Measurements from ENCODE around the gene ADPRHL1.

Gene ADPRHL1

DNA sequence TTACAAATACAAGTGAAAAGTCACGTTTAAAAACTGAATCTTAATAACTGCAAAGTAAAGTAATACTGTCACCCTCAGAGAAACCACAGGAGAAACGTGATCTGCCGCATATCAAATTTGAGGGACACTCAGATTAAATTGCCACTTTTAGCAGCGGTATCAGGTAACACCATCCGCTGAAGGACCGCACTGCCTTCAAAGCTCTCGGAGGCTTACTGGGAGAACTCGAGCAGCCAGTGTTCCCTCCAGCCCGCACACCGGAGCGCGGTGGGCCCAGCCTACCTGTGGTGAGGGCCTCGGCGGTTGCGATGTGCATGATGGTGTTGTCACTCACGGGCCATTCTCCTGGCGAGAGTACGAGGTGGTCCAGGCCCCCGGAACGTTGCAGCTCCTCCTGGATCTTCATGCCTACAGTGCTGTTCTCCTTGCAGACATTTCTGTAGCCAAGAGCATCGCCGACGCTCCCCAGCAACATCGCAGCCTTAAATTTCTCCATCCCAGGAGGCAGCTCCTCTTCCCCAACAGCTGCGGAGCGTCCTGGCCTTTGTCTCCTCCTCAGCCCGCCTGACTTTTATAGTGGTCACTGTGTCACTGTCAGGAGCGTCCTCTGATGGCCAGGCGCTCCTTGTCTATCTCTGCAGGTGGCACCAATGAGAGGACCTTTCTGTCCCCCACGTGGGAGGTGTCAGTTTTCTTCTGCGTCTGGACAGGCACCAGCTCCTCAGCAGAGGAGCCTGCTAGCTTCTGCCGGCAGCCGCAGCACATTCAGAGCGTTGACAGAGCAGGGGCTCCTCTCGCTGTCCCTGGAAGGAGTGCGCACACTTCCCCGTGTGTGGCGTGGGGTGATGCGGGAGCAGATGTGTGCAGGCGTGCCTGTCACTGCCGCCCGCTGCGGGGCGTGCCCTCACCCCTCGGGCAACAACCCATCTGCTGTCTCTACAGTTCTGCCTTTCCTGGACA is at the start of gene ADPRHL1:
Gene ADPRHL1 (minus strand): TSS at position 547 of the 960 bp plus-strand sequence. CDS start 51 bp downstream, at position 496.
- no peak within 1 kb of the TSS for H3K9ac ChIP-seq (ENCODE audit: low read depth, low read length)
- H3K36me3 ChIP-seq (ENCODE audit: insufficient read depth, low read length) = peaks cover 17% of the 10 kb centered on the region
- H3K9me3 ChIP-seq (ENCODE audit: control insufficient read depth, insufficient read depth, low read length) = no peaks in the 10 kb centered on the region
- no peaks in the 10 kb centered on the region for H3K4me1 ChIP-seq (ENCODE audit: insufficient read depth, low read length)

DNA sequence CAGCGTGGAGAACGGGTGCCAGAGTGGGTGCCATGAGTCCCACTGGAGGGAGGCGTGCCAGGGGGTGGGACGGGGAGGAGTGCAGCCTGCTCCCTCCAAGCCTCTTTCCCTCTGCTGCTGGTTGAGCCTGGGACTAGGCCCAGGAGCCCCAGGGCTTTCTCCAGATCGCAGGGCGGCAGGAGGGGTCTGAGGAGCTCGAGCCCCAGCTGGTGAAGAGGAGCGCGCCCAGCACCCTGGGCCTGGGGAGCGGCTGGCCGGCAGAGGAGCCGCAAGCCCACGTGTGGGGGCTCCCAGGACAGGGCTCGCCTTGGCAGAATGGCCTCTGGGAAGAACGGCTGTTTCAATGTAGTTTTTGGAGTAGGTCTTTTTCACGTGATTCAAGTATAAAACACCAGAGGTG is 49.4 kb upstream of the ADPRHL1 start:
- Histone ChIP-seq H3K9ac (ENCODE audit: low read depth, low read length) (no peak overlapping the region), H3K9me3 (ENCODE audit: control insufficient read depth, insufficient read depth, low read length) (no peaks in the 10 kb centered on the region), H3K36me3 (ENCODE audit: insufficient read depth, low read length) (peaks cover 27% of the 10 kb centered on the region), H3K4me1 (ENCODE audit: insufficient read depth, low read length) (no peaks in the 10 kb centered on the region)

DNA sequence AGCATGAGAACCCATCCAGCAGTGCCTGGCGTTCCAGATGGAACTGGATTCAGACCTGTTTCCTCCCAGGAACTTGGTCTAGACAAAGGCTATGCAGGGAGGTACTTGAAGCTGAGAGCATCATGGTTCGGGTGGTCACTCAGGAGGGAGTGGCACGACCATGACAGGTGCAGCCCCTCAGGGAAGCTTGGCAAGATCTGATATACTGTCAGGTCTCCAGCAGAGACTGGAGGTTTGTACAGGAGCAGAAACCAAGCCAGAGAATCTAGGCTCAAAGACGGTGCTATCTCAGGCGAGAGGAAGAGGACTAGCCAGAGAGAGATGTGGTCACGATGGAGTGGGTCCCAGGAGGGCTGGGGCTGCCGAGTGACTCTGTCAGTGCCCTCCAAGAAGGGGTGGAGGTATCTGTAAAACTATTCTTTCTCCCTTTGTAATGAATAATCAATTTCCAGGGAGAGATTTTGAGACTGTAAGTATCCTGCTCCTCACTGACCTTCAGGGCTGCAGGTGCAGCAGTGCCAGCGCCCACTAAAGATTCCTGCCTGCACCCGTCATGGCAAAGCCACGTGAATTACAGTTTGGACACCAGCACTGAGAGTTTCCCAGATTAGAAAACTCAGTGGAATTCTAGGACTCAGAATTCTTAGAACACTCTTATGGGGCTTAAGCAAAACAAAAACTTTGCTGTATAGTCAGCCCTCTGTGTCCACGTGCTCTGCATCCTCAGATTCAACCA is 47.4 kb upstream of the ADPRHL1 start:
- Histone ChIP-seq H3K36me3 (ENCODE audit: insufficient read depth, low read length) (peaks cover 31% of the 10 kb centered on the region), H3K9ac (ENCODE audit: low read depth, low read length) (no peak overlapping the region), H3K9me3 (ENCODE audit: control insufficient read depth, insufficient read depth, low read length) (no peaks in the 10 kb centered on the region), H3K4me1 (ENCODE audit: insufficient read depth, low read length) (no peaks in the 10 kb centered on the region; the same call in 1 of the 2 replicates)

DNA sequence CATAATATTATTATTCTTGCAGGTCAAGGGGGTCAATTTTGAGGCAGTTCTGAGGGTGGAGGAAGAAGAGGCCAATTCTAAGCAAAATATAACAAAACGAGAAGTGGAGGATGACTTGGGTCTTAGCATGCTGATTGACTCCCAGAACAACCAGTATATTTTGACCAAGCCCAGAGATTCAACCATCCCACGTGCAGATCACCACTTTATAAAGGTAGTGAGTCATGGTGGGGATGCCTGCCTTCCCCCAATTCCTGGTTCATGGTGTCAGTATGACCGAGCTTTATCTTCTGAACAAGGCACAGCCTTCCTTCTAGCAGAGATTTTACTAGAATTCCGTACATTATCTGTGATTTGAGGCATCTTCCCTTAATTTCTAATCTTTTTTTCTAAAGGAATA is 46.6 kb upstream of the ADPRHL1 start:
- Histone ChIP-seq H3K9me3 (ENCODE audit: control insufficient read depth, insufficient read depth, low read length) (no peaks in the 10 kb centered on the region), H3K36me3 (ENCODE audit: insufficient read depth, low read length) (peaks cover 31% of the 10 kb centered on the region), H3K9ac (ENCODE audit: low read depth, low read length) (no peak overlapping the region), H3K4me1 (ENCODE audit: insufficient read depth, low read length) (peaks cover 4% of the 10 kb centered on the region)

DNA sequence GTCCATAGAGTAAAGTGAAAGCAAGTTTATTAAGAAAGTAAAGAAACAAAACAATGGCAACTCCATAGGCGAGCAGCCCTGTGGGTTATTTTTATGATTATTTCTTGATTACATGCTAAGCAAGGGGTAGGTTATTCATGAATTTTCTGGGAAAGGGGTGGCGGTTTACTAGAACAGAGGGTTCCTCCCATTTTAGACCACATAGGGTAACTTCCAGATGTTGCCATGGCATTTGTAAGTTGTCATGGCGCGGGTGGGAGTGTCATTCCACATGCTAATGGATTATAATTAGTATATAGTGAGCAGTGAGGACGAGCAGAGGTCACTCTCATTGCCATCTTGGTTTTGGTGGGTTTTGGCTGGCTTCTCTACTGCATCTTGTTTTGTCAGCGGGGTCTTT is 45.6 kb upstream of the ADPRHL1 start:
- H3K36me3 ChIP-seq (ENCODE audit: insufficient read depth, low read length) = peaks cover 28% of the 10 kb centered on the region
- no peaks in the 10 kb centered on the region for H3K9me3 ChIP-seq (ENCODE audit: control insufficient read depth, insufficient read depth, low read length)
- no peak overlapping the region for H3K9ac ChIP-seq (ENCODE audit: low read depth, low read length)

DNA sequence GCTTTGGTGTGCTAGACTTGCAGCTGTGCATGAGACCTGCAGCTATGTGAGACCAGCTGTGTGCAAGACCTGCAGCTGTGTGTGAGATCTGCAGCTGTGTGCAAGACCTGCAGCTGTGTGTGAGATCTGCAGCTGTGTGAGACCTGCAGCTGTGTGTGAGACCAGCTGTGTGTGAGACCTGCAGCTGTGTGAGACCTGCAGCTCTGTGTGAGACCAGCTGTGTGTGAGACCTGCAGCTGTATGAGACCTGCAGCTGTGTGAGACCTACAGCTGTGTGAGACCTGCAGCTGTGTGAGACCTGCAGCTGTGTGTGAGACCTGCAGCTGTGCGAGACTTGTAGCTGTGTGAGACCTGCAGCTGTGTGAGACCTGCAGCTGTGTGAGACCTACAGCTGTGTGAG is 43.9 kb upstream of the ADPRHL1 start:
- Histone ChIP-seq H3K4me1 (ENCODE audit: insufficient read depth, low read length) (peaks cover 24% of the 10 kb centered on the region), H3K9me3 (ENCODE audit: control insufficient read depth, insufficient read depth, low read length) (no peaks in the 10 kb centered on the region), H3K36me3 (ENCODE audit: insufficient read depth, low read length) (peaks cover 26% of the 10 kb centered on the region), H3K9ac (ENCODE audit: low read depth, low read length) (no peak overlapping the region)

More for the DNA sequence above, 45.6 kb upstream of the ADPRHL1 start:
- H3K4me1 ChIP-seq (ENCODE audit: insufficient read depth, low read length) = peaks cover 10% of the 10 kb centered on the region

DNA sequence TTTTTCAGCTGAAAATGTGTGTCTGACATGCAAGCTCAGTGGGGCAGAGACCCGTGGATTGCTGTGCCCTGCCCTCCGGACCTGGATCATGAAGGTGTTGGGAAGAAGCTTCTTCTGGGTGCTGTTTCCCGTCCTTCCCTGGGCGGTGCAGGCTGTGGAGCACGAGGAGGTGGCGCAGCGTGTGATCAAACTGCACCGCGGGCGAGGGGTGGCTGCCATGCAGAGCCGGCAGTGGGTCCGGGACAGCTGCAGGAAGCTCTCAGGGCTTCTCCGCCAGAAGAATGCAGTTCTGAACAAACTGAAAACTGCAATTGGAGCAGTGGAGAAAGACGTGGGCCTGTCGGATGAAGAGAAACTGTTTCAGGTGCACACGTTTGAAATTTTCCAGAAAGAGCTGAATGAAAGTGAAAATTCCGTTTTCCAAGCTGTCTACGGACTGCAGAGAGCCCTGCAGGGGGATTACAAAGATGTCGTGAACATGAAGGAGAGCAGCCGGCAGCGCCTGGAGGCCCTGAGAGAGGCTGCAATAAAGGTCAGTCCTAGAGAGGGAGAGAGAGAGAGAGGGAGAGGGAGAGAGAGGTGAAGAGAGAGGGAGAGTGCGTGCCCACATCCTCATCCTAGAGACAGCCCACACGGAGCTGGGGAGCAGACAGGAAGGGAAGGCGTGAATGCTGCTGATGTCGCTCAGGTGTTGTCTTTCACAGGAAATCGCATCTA is 42.4 kb upstream of the ADPRHL1 start:
- Histone ChIP-seq H3K4me1 (ENCODE audit: insufficient read depth, low read length) (peaks cover 26% of the 10 kb centered on the region), H3K9ac (ENCODE audit: low read depth, low read length) (peak overlapping the region; percentile 21), H3K9me3 (ENCODE audit: control insufficient read depth, insufficient read depth, low read length) (no peaks in the 10 kb centered on the region), H3K36me3 (ENCODE audit: insufficient read depth, low read length) (peaks cover 26% of the 10 kb centered on the region)

DNA sequence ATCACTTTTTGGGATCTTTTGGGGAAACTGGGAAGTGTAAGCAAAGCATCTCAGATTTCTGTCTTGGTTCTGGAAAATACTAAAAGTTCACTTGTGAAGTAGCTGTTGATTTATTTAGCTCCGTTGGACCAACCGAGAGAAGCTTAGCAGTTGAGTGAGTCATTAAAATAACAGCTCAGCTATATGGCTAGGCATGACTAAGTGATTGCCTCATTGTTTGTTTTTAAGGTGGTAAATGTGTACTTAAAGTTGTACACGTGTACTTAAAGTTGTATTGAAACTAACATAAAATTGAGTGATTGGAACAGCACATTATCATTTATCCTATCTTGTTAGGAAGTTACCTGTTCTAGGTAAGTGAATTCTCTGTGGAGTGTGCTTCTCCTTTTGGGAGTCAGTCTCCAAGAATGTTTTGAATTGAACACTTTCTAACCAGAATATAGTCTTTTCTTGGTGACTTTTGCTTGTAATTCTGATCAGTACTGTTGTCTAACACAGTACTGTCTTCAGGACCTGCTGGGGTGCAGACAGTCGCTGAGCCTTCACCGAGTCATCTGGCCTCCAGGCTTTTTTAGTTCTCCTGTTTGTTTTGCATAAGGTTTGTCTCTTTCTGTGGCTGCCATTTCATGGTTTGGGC is 40.1 kb upstream of the ADPRHL1 start:
- Histone ChIP-seq H3K9me3 (ENCODE audit: control insufficient read depth, insufficient read depth, low read length) (no peaks in the 10 kb centered on the region), H3K36me3 (ENCODE audit: insufficient read depth, low read length) (peaks cover 11% of the 10 kb centered on the region), H3K9ac (ENCODE audit: low read depth, low read length) (peak overlapping the region; percentile 4; the same call in 1 of the 2 replicates), H3K4me1 (ENCODE audit: insufficient read depth, low read length) (peaks cover 26% of the 10 kb centered on the region)

DNA sequence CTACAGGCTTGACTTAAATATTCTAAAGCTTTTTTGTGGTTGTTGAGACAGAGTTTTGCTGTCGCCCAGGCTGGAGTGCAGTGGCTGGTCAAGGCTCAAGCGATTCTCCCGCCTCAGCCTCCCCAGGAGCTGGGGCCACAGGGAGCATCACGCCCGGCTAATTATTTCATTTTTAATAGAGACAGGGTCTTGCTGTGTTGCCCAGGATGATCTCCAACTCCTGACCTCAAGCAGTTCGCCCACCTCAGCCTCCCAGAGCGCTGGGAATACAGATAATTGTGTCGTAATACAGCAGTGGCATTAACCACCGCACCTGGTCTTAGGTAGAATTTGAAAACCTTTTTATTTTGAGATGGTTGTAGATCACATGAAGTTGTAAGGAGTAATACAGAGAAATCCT is 38.7 kb upstream of the ADPRHL1 start:
- Histone ChIP-seq H3K4me1 (ENCODE audit: insufficient read depth, low read length) (peaks cover 26% of the 10 kb centered on the region), H3K9me3 (ENCODE audit: control insufficient read depth, insufficient read depth, low read length) (no peaks in the 10 kb centered on the region), H3K36me3 (ENCODE audit: insufficient read depth, low read length) (peaks cover 4% of the 10 kb centered on the region; the same call in 1 of the 2 replicates), H3K9ac (ENCODE audit: low read depth, low read length) (peak overlapping the region; percentile 90)

DNA sequence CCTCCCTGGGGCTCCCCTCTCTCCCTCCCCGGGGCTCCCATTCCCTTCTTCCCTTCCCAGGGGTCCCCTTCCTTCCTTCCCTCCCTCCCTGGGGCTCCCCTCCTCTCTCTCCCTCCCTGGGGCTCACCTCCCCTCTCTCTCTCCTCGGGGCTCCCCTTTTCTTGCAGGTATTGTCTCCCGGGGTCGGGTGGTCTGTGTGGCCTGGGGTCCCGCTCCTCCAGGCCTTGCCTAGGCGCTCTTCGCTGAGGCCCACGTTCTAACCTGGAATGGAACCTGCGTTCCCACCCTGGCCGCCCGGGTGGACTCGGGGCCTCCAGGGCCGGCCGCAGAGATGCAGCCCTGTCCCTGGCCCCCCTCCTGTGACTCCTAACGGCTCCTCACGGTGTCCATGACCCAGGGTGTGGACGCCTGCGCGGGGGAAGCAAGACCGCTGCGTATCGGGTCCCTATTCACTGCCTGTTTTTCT is 38.2 kb upstream of the ADPRHL1 start:
- no peaks in the 10 kb centered on the region for H3K9me3 ChIP-seq (ENCODE audit: control insufficient read depth, insufficient read depth, low read length)
- H3K9ac ChIP-seq (ENCODE audit: low read depth, low read length) = peak overlapping the region; percentile 90
- H3K4me1 ChIP-seq (ENCODE audit: insufficient read depth, low read length) = peaks cover 26% of the 10 kb centered on the region
- H3K36me3 ChIP-seq (ENCODE audit: insufficient read depth, low read length) = no peaks in the 10 kb centered on the region

DNA sequence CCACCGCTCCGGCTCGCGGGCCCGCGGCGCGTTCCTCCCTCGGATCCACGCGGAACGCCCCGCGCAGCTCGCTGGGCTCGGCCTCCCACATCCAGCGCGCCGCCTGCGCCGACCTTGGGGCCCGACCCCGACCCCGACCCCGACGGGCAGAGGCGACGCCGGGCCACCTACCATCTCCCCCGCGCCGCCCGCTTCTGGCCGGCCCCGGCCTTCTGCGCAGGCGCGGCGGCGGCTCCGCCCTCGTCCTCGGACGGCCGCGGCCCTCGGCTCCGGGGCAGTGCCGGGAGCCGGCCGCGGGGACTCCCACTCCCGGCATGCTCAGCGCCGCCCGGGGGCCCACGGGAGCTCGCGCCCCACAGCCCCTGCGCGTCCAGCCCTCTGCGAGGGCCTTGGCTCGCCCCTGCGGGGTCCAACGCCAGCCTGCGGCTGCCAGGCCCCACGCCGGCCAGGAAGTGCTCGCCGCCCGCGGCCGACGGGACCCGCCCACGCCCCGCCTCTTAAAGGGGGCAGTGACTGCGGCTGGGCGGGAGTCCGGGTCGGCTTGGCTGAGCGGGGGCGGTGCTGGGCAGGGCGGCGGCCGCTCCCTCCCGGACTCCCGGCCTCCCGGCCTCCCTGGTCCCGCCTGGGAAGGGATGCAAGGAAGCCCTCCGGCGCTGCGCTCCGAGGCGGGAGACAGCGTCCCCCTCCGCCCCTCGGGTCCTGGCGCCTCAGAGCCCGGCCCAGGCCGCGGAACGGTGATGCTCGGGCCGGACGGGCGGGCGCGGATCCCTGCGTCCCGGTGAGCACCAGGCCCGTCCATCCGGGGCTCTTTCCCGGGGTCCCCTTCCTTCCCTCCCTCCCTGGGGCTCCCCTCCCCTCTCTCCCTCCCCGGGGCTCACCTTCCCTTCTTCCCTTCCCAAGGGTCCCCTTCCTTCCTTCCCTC is 37.5 kb upstream of the ADPRHL1 start, which contains the start of gene DCUN1D2:
Gene DCUN1D2 (minus strand): TSS at position 216 of the 922 bp plus-strand sequence. CDS start 42 bp downstream, at position 174.
- Histone ChIP-seq H3K9me3 (ENCODE audit: control insufficient read depth, insufficient read depth, low read length) (no peaks in the 10 kb centered on the region), H3K9ac (ENCODE audit: low read depth, low read length) (peak within 1 kb of the TSS; percentile 90), H3K36me3 (ENCODE audit: insufficient read depth, low read length) (no peaks in the 10 kb centered on the region), H3K4me1 (ENCODE audit: insufficient read depth, low read length) (peaks cover 26% of the 10 kb centered on the region)

DNA sequence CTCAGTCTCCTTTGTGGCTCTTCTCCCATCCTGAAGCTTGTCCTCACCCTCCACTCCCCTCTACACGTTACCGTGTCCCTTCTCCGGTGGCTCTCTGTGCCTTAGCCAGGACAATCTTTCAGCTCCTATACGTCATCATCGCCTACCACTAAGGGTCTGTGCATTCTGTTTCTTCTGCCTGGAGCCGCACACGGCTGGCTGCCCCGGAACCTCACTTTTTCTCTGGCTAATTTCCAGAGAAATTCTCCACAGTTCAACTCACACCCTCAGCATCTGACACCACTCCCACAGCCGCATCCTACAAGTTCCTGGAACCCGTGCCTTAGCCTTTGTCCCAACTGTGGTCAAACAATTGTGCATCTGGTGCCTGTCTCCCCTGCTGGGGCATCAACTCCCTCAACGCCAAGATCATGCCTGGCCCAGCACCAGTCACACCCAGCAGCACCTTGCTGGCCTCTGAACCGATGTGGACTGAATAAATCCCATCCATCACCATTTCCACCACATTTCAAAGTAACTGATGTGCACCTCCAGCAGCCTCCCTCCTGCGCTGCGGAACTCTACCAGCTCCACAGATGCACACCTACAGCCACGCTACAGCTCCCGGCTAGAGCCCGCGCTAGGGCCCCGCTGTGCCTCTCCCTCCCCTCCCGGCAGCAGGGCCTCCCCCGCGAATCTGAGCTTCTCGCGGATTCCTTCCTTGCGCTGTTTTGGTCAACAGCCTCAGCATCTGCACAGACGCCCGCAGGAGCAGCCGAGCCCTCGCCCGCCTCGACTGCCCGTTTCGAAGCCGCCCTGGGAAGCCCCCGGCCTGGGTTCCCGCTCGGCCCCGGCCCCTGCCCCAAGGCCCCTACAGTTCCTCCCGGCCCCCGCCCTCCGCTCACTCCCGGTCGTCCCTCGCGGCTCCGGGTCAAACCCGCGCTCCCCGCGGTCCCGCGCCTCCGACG is 36.5 kb upstream of the ADPRHL1 start:
- H3K9ac ChIP-seq (ENCODE audit: low read depth, low read length) = peak overlapping the region; percentile 90
- no peaks in the 10 kb centered on the region for H3K36me3 ChIP-seq (ENCODE audit: insufficient read depth, low read length)
- H3K9me3 ChIP-seq (ENCODE audit: control insufficient read depth, insufficient read depth, low read length) = no peaks in the 10 kb centered on the region
- H3K4me1 ChIP-seq (ENCODE audit: insufficient read depth, low read length) = peaks cover 22% of the 10 kb centered on the region

Data from ES-I3 (cell line).